HepG2 (cell line): ENCODE measurements around the gene ACACB. TPM values are rescaled to one million over a fixed set of nuclear protein-coding genes. Genes with fewer than 3 reads are reported as not detected.

ENCODE experiments used
- ATAC-seq: fragments of 200-7000 bp; cut with Tn5 transposase; 3 replicates; pipeline ENCODE4 v1.9.1; 2020; ENCODE audit warnings: mild to moderate bottlenecking, moderate library complexity
- BruUV-seq: library from RNA; stranded (reverse); fragments of 400-500 nt; replicated peaks from 2 replicates; lab custom pipeline; 2021; lab: Mats Ljungman, UMichigan
- CTCF ChIA-PET: fragments of 300-600 bp; formaldehyde crosslinking; extraction: SDS; loops from one replicate; lab custom pipeline; 2021; ENCODE audit warnings: low total read pairs, inconsistent platforms, low intra/inter-chr PET ratio; lab: Yijun Ruan, JAX
- POLR2A ChIA-PET: fragments of 350-600 bp; sonication (Branson Sonifier 250); formaldehyde crosslinking; loops from one replicate; lab custom pipeline; 2020; ENCODE audit warnings: antibody characterized with exemption, inconsistent platforms; lab: Yijun Ruan, JAX
- DNase-seq: peaks from one replicate; pipeline ENCODE4 v3.0.0-alpha.2; 2015; ENCODE audit warnings: low spot score
- FAIRE-seq: peaks from 3 replicates; lab custom pipeline; 2011; peaks lifted over from hg19 to GRCh38; lab: Jason Lieb, UNC
- H2AFZ ChIP-seq: one replicate; pipeline ENCODE4 v1.6.1; 2011; ENCODE audit warnings: low read length, inconsistent platforms
- H3K27ac ChIP-seq: fragments of 300-600 bp; 3 replicates; pipeline ENCODE4 v1.8.0; 2011; ENCODE audit warnings: mixed run types, mild to moderate bottlenecking, mixed read lengths, low read length, inconsistent platforms; ENCODE audit not compliant: insufficient read depth; ENCODE audit errors: extremely low read length
- H3K27me3 ChIP-seq, 2 experiments: fragments of 200-600 bp in 1 of 2; 2 replicates in 1 of 2; 3 replicates in 1 of 2; pipeline versions ENCODE4 v1.6.0 to v1.8.0; 2011; ENCODE audit warnings: low read length in 2 of 2, mild to moderate bottlenecking in 2 of 2, moderate library complexity in 2 of 2, inconsistent platforms in 1 of 2; ENCODE audit not compliant: insufficient read depth in 2 of 2, control insufficient read depth in 1 of 2
- H3K36me3 ChIP-seq, 2 experiments: fragments of 200-600 bp in 1 of 2; replicated peaks in 1 of 2; 2 replicates in 1 of 2; 3 replicates in 1 of 2; pipeline versions ENCODE4 v1.5.1 to v1.8.0; 2011; ENCODE audit warnings: low read length in 2 of 2, inconsistent platforms in 1 of 2; ENCODE audit not compliant: insufficient read depth in 2 of 2, control insufficient read depth in 1 of 2
- H3K4me1 ChIP-seq: 2 replicates; pipeline ENCODE4 v1.5.1; 2012; ENCODE audit warnings: low read length, inconsistent platforms; ENCODE audit not compliant: insufficient read depth
- H3K4me2 ChIP-seq: 2 replicates; pipeline ENCODE4 v1.6.0; 2011; ENCODE audit warnings: low read depth, low read length, inconsistent platforms
- H3K4me3 ChIP-seq, 3 experiments: fragments of 200-600 bp in 1 of 3; sonication (generic), shearing (Covaris generic) in 1 of 3; replicated peaks in 1 of 3; 2 replicates each; pipeline ENCODE4 v1.5.1; 2011 to 2016; ENCODE audit warnings: low read length in 3 of 3, inconsistent platforms in 2 of 3, low read depth in 2 of 3, mild to moderate bottlenecking in 2 of 3, control low read depth in 1 of 3, mixed read lengths in 1 of 3; ENCODE audit not compliant: insufficient read depth in 1 of 3
- H3K79me2 ChIP-seq: one replicate; pipeline ENCODE4 v1.6.1; 2011; ENCODE audit warnings: low read length, inconsistent platforms; ENCODE audit not compliant: insufficient read depth
- H3K9ac ChIP-seq: 2 replicates; pipeline ENCODE4 v1.6.0; 2011; ENCODE audit warnings: mild to moderate bottlenecking, low read depth, low read length, inconsistent platforms; ENCODE audit not compliant: insufficient read depth
- H3K9me3 ChIP-seq: 2 replicates; pipeline ENCODE4 v1.5.1; 2012; ENCODE audit warnings: mild to moderate bottlenecking, low read length
- H4K20me1 ChIP-seq: 2 replicates; pipeline ENCODE4 v1.6.0; 2011; ENCODE audit warnings: inconsistent platforms, mild to moderate bottlenecking, low read length, moderate library complexity; ENCODE audit not compliant: insufficient read depth
- ATF2 ChIP-seq: sonication (generic); formaldehyde crosslinking; IDR thresholded peaks from 2 replicates; pipeline ENCODE4 v1.4.0; 2020; ENCODE audit warnings: missing genetic modification reagents
- GFI1 ChIP-seq: sonication (generic); formaldehyde crosslinking; IDR thresholded peaks from 2 replicates; pipeline ENCODE4 v1.5.0; 2020; ENCODE audit warnings: missing genetic modification reagents, mild to moderate bottlenecking, borderline replicate concordance
- ISX ChIP-seq: sonication (generic); formaldehyde crosslinking; conservative IDR thresholded peaks from 2 replicates; pipeline ENCODE4 v1.5.0; 2020; ENCODE audit warnings: missing genetic modification reagents
- JARID2 ChIP-seq: sonication (generic); formaldehyde crosslinking; IDR thresholded peaks from 2 replicates; pipeline ENCODE4 v1.8.1; 2023; ENCODE audit warnings: missing genetic modification reagents, inconsistent platforms; ENCODE audit not compliant: insufficient replicate concordance
- KDM5B ChIP-seq: sonication (generic); formaldehyde crosslinking; IDR thresholded peaks from 2 replicates; pipeline ENCODE4 v1.4.0; 2020; ENCODE audit warnings: missing genetic modification reagents, mild to moderate bottlenecking, borderline replicate concordance
- NR2F6 ChIP-seq, 2 experiments: IDR thresholded peaks; 2 replicates each; pipeline ENCODE4 v1.6.1; 2016; ENCODE audit warnings: antibody characterized with exemption in 1 of 2, mild to moderate bottlenecking in 1 of 2
- RARG ChIP-seq: sonication (generic); formaldehyde crosslinking; IDR thresholded peaks from 2 replicates; pipeline ENCODE4 v1.4.0; 2020; ENCODE audit warnings: low read depth, mild to moderate bottlenecking, missing genetic modification reagents
- SMARCC2 ChIP-seq: fragments of 450-650 bp; IDR thresholded peaks from 2 replicates; pipeline ENCODE4 v1.6.1; 2017; ENCODE audit warnings: antibody characterized with exemption, mild to moderate bottlenecking
- ZNF543 ChIP-seq: sonication (generic); formaldehyde crosslinking; IDR thresholded peaks from 2 replicates; pipeline ENCODE4 v1.4.0; 2020; ENCODE audit warnings: mild to moderate bottlenecking, missing genetic modification reagents
- ZNF556 ChIP-seq: sonication (generic); formaldehyde crosslinking; IDR thresholded peaks from 2 replicates; pipeline ENCODE4 v1.4.0; 2020; ENCODE audit warnings: mild to moderate bottlenecking, missing genetic modification reagents, borderline replicate concordance
- WGBS: methylation state at CpG from one replicate; pipeline ENCODE4 v1.1.6; 2017; ENCODE audit warnings: low lambda C conversion rate; 5-methylcytosine and 5-hydroxymethylcytosine counted together
- in situ Hi-C: cut with HindIII; loops from 2 replicates; pipeline ENCODE4 v1.10.0; 2017; ENCODE audit warnings: low pct_unique_long_range_greater_than_20kb; ENCODE audit not compliant: extremely low pct_ligation_motif_present
- intact Hi-C: fragments of 100-400 bp; cut with micrococcal nuclease; formaldehyde crosslinking; loops from one replicate; pipeline ENCODE4 v1.10.0; 2022; ENCODE audit not compliant: unreplicated experiment
- polyA plus RNA-seq, 8 experiments: library from polyadenylated mRNA; depleted of rRNA in 3 of 8; stranded (reverse) in 7 of 8; unstranded in 1 of 8; fragments of >200 nt; fragmentation: Illumina TruSeq in 4 of 8; extraction: Trizol in 4 of 8; gene quantifications; 2 replicates each; pipeline versions ENCODE4 v1.2.1 to v1.2.3, GENCODE V29; 2011 to 2016; ENCODE audit warnings: low read depth in 4 of 8, missing spikeins in 1 of 8, mixed read lengths in 1 of 8; ENCODE audit not compliant: insufficient read depth in 1 of 8
- total RNA-seq, 5 experiments: library from RNA; depleted of rRNA; stranded (reverse); fragments of >200 nt; fragmentation: Illumina TruSeq; extraction: Trizol; gene quantifications; 2 replicates each; pipeline ENCODE4 v1.2.3, GENCODE V29; 2016; ENCODE audit warnings: low read depth in 1 of 5
- TF ChIP-seq, protein P1 (sequence below): conservative IDR thresholded peaks from 2 replicates; pipeline ENCODE4 v1.6.1; 2018; ENCODE audit warnings: missing genetic modification reagents
- TF ChIP-seq, protein P2 (sequence below): sonication (generic); formaldehyde crosslinking; IDR thresholded peaks from 2 replicates; pipeline ENCODE4 v1.4.0; 2020; ENCODE audit warnings: mild to moderate bottlenecking, missing genetic modification reagents
- TF ChIP-seq, protein P3 (sequence below): sonication (generic); formaldehyde crosslinking; IDR thresholded peaks from 2 replicates; pipeline ENCODE4 v1.5.1; 2020; ENCODE audit warnings: mild to moderate bottlenecking, missing genetic modification reagents, moderate library complexity

ACACB gene
- total and polyA plus RNA-seq, 2 of the 13 experiments (the other 11 are each of a cell fraction or from before 2014, with no cell fraction given), result 6.2 to 8.6 TPM

DNA sequence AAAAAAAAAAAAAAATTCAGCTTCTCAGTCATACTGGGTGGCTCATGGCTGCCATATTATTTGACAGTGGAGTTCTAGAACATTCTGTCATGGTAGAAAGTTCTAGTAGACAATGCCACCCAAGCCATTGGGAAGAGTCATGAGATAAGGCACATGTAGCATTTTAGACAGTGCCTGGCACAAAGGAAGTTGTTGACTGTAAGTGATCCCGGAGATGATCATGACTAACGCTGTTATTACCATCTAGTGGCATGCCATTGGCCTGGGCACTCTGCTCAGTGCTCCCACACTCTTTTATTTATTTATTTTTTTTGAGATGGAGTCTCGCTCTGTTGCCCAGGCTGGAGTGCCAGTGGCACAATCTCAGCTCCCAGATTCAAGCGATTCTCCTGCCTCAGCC, 112.3 kb downstream of the ACACB start (continued):
- TF ChIP-seq, protein P1, sequence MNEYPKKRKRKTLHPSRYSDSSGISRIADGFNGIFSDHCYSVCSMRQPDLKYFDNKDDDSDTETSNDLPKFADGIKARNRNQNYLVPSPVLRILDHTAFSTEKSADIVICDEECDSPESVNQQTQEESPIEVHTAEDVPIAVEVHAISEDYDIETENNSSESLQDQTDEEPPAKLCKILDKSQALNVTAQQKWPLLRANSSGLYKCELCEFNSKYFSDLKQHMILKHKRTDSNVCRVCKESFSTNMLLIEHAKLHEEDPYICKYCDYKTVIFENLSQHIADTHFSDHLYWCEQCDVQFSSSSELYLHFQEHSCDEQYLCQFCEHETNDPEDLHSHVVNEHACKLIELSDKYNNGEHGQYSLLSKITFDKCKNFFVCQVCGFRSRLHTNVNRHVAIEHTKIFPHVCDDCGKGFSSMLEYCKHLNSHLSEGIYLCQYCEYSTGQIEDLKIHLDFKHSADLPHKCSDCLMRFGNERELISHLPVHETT, result no peak

GRCh38 chr12:109230193-109230592, 113.8 kb downstream of the ACACB start:
- BruUV-seq, result no TSS peak
- POLR2A ChIA-PET, result no interaction called here
- TF ChIP-seq, protein P2, sequence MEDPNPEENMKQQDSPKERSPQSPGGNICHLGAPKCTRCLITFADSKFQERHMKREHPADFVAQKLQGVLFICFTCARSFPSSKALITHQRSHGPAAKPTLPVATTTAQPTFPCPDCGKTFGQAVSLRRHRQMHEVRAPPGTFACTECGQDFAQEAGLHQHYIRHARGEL (CRISPR knock-in tag), result no peak
- TF ChIP-seq ZNF543 (CRISPR knock-in tag) (no peak), GFI1 (CRISPR knock-in tag) (no peak), KDM5B (CRISPR knock-in tag) (no peak), RARG (CRISPR knock-in tag) (no peak), JARID2 (CRISPR knock-in tag) (no peak), SMARCC2 (no peak), ISX (no peak), ATF2 (CRISPR knock-in tag) (no peak), ZNF556 (CRISPR knock-in tag) (no peak), NR2F6 (IDR thresholded peaks at IDR 0.05) (no peak), NR2F6 (CRISPR knock-in tag; IDR thresholded peaks at IDR 0.05) (no peak)
- TF ChIP-seq, protein P3, sequence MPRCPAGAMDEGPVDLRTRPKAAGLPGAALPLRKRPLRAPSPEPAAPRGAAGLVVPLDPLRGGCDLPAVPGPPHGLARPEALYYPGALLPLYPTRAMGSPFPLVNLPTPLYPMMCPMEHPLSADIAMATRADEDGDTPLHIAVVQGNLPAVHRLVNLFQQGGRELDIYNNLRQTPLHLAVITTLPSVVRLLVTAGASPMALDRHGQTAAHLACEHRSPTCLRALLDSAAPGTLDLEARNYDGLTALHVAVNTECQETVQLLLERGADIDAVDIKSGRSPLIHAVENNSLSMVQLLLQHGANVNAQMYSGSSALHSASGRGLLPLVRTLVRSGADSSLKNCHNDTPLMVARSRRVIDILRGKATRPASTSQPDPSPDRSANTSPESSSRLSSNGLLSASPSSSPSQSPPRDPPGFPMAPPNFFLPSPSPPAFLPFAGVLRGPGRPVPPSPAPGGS (CRISPR knock-in tag), result no peak
- TF ChIP-seq, all 625 proteins: peak for 0
- ATAC-seq (peak; percentile 76), DNase-seq (no peak), FAIRE-seq (peak; percentile 8)
- no peaks in the 10 kb centered on the region for H3K27me3 ChIP-seq
- CTCF ChIA-PET, result no interaction called here
- H3K27ac ChIP-seq, result peak overlapping the region; percentile 45
- no peaks in the 10 kb centered on the region for H3K9me3 ChIP-seq
- H3K4me3 ChIP-seq, result no peak overlapping the region
- no peaks in the 10 kb centered on the region for H3K79me2 ChIP-seq
- intact Hi-C loops (no loop called here), in situ Hi-C loops (no loop called here)
- H4K20me1 ChIP-seq, result no peaks in the 10 kb centered on the region
- H2AFZ ChIP-seq, result no peak overlapping the region
- peaks cover 1 to 23% of the 10 kb centered on the region in 2 experiments; a peak in 2 of 5 replicates for H3K36me3 ChIP-seq
- H3K9ac ChIP-seq, result no peak overlapping the region
- no peak overlapping the region for H3K4me2 ChIP-seq
- H3K4me1 ChIP-seq, result peaks cover 12% of the 10 kb centered on the region
- WGBS, result 57% methylated on average over 2 of the region's 2 CpGs
